ENCODE results near the gene FAM227B.

DNA sequence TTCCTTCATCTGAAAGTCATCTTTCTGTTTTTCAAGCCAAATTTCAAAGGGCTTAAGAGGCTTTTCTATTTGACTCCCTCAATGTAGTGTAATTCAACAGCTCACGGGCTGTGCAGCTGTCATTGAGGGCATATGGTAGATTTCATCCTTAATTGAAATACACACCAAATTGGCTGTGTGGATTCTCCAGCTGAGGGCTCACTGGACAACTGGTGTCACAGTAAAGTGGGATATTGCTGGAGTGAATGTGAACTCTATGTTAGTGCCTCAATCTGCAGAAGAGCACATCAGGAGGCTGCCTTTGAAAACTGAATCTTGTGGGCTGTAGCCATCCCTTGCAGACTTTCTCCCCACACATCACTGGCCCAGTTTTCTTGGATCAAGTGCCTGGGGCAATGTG lies 330.4 kb downstream of the FAM227B start:
- TF ChIP-seq, protein P1, sequence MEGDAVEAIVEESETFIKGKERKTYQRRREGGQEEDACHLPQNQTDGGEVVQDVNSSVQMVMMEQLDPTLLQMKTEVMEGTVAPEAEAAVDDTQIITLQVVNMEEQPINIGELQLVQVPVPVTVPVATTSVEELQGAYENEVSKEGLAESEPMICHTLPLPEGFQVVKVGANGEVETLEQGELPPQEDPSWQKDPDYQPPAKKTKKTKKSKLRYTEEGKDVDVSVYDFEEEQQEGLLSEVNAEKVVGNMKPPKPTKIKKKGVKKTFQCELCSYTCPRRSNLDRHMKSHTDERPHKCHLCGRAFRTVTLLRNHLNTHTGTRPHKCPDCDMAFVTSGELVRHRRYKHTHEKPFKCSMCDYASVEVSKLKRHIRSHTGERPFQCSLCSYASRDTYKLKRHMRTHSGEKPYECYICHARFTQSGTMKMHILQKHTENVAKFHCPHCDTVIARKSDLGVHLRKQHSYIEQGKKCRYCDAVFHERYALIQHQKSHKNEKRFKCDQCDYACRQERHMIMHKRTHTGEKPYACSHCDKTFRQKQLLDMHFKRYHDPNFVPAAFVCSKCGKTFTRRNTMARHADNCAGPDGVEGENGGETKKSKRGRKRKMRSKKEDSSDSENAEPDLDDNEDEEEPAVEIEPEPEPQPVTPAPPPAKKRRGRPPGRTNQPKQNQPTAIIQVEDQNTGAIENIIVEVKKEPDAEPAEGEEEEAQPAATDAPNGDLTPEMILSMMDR (IDR thresholded peaks at IDR 0.05; ENCODE audit: low read length): no peak
- TF ChIP-seq EZH2 (IDR thresholded peaks at IDR 0.05; ENCODE audit: borderline replicate concordance, low read length): no peak

All from OCI-LY1 (cell line).